GM06990 (cell line): ENCODE results near the gene EFR3B.
A peak's percentile ranks its signal among the peaks of the same experiment; 100 is the strongest.
"Not testable (repeated sequence)": the region's sequence is repeated elsewhere in the genome, so short reads cannot be mapped to it uniquely, and the experiment has no call there.

Experiments
- DNase-seq: peaks from one replicate; pipeline ENCODE4 v3.0.0-alpha.2; 2011; ENCODE audit not compliant: insufficient read length; ENCODE audit errors: extremely low read depth
- H3K27me3 ChIP-seq: replicated peaks from 2 replicates; pipeline ENCODE4 v1.6.0; 2011; ENCODE audit warnings: low read length; ENCODE audit not compliant: control insufficient read depth, insufficient read depth
- H3K36me3 ChIP-seq: 2 replicates; pipeline ENCODE4 v1.5.1; 2011; ENCODE audit warnings: low read length; ENCODE audit not compliant: control insufficient read depth, insufficient read depth
- H3K4me3 ChIP-seq: replicated peaks from 2 replicates; pipeline ENCODE4 v1.5.1; 2011; ENCODE audit warnings: low read depth, mild to moderate bottlenecking, control low read depth, low read length
- CTCF ChIP-seq: IDR thresholded peaks from 2 replicates; pipeline ENCODE4 v1.5.1; 2011; ENCODE audit warnings: low read length, control low read depth, mild to moderate bottlenecking, inconsistent platforms; ENCODE audit not compliant: insufficient read depth, poor library complexity, severe bottlenecking

The EFR3B gene

GRCh38 chr2:25125976-25126375, 84.1 kb downstream of the EFR3B start:
- no peak for TF ChIP-seq CTCF
- no peak for DNase-seq
- H3K27me3 ChIP-seq: no peaks in the 10 kb centered on the region

GRCh38 chr2:25127071-25127470, 85.2 kb downstream of the EFR3B start:
- not testable (repeated sequence) for H3K36me3 ChIP-seq, H3K27me3 ChIP-seq, DNase-seq, H3K4me3 ChIP-seq

More at GRCh38 chr2:25125976-25126375, 84.1 kb downstream of the EFR3B start:
- Histone ChIP-seq H3K4me3 (no peak overlapping the region), H3K36me3 (no peaks in the 10 kb centered on the region)

DNA sequence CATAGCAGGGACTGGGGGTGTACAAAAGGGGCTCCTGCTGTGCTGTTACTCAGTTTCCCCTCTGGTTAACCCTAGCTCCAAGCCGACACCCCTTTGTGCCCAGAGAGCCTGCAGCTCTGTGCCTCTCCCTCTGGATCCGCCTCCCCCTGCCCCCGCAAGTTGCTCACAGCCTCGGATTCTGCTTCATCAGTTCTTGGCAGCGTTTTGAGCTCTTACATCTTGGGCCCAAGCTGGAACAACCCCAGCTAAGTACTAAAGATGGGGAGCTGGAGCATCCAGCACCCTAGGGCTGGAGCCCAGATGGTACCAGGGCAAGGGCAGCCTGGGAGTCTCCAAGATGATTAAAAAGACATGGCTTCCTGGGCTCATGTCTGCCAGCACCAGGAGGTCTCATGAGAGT, 85.8 kb downstream of the EFR3B start:
- Histone ChIP-seq H3K36me3 (no peaks in the 10 kb centered on the region), H3K27me3 (no peaks in the 10 kb centered on the region), H3K4me3 (no peak overlapping the region)
- no peak for TF ChIP-seq CTCF
- no peak for DNase-seq

DNA sequence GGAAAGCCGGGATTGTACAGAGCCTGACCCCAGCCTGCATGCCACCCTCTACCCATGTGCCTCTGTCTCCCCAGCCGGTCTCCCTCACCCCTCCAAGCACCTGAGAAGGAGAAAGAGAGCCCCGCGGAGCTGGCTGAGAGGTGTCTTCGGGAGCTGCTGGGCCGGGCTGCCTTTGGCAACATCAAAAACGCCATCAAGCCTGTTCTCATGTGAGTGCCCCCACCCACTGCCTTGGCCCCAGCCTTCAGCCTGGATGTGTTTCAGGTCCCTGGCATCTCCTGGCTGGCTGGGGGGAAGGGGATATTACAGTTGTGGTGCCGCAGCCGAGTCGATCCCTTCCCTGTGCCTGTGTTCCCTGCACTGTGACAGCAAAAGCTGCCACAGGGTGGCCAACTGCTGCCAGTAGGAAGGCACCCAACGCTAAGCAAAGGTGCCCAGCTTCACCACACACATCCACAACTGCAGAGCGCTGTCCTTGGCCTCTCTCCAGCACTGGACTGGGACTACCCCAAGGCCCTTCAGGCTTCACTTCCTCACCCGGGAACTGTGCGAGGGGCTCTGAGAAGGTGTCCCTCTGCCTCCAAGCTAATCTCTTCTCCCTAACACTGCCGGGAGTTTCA, 88.1 kb downstream of the EFR3B start:
- TF ChIP-seq CTCF: no peak
- Histone ChIP-seq H3K27me3 (no peaks in the 10 kb centered on the region), H3K4me3 (no peak overlapping the region), H3K36me3 (no peaks in the 10 kb centered on the region)
- no peak for DNase-seq

DNA sequence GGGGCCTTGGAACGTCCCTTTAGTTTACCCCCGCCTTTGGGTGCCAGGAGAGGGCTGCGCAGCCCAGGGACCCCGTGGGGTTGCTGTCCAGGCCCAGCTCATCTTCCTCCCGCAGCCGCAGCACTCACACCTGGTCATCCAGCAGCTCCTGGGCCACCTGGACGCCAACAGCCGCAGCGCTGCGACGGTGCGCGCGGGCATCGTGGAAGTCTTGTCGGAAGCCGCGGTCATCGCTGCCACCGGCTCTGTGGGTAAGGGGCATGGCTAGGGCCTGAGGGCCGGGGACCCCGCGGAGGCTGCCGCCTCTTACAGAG, 89.3 kb downstream of the EFR3B start:
- Histone ChIP-seq H3K27me3 (no peaks in the 10 kb centered on the region), H3K4me3 (no peak overlapping the region), H3K36me3 (no peaks in the 10 kb centered on the region; the same call in 1 of the 2 replicates)
- no peak for DNase-seq
- no peak for TF ChIP-seq CTCF

DNA sequence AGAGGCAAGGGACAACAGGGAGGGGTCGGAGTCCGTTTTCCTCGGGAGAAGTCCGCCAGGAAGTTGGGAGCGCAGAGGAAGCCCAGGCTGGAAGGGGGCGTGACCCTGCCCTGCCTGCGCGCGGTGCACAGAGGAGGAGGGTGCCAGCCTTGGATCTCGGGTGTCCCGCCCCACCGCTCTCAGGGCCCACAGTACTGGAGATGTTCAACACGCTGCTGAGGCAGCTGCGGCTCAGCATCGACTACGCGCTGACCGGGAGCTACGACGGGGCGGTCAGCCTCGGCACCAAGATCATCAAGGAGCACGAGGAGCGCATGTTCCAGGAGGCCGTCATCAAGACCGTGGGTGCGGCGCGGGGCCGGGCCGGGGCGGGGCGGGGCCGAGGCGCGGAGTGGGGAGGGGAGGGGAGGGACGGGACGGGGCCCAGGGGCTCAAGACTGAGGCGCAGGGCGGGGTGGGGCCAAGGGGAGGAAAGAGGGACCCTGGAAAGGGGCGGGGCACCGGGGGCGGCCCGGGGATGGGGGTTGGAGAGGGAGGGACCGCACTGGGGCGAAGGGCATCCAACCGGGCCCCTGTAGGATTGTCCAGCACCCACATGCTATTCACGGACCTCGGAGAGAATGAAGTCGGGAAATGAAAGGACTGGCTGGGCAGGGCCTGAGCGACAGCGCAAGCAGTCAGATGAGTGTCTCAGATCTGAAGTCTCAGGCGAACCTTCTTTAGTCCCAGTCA, 89.9 kb downstream of the EFR3B start:
- peak overlapping the region; percentile 4; the same call in 1 of the 2 replicates for H3K4me3 ChIP-seq
- H3K36me3 ChIP-seq: no peaks in the 10 kb centered on the region; the same call in 1 of the 2 replicates
- TF ChIP-seq CTCF: no peak
- DNase-seq: no peak
- no peaks in the 10 kb centered on the region for H3K27me3 ChIP-seq
